D721Med (cell line): ENCODE data around the gene SEMA4F.

ENCODE experiments used
- DNase-seq: peaks from one replicate; pipeline ENCODE4 v3.0.0; 2011; ENCODE audit warnings: low spot score; ENCODE audit not compliant: insufficient read length
- FAIRE-seq: peaks from 2 replicates; lab custom pipeline; 2011; peaks lifted over from hg19 to GRCh38; lab: Jason Lieb, UNC
- CTCF ChIP-seq: IDR thresholded peaks from 2 replicates; pipeline ENCODE4 v1.5.1; 2012; ENCODE audit warnings: mild to moderate bottlenecking, control low read depth; ENCODE audit not compliant: insufficient read depth; ENCODE audit errors: missing control alignments

The SEMA4F gene

GRCh38 chr2:74704216-74704615 is 50.2 kb downstream of the SEMA4F start:
- TF ChIP-seq CTCF, result no peak
- FAIRE-seq (no peak), DNase-seq (no peak)

- DNase-seq, result no peak
- TF ChIP-seq CTCF, result no peak
- FAIRE-seq, result no peak
Observed at GRCh38 chr2:74706741-74707140, 52.7 kb downstream of the SEMA4F start.

- DNase-seq (no peak), FAIRE-seq (no peak)
- TF ChIP-seq CTCF, result no peak
Observed at GRCh38 chr2:74707837-74708236, 53.8 kb downstream of the SEMA4F start.

GRCh38 chr2:74708296-74708695 is 54.2 kb downstream of the SEMA4F start:
- no peak for FAIRE-seq
- no peak for TF ChIP-seq CTCF
- no peak for DNase-seq

- FAIRE-seq (no peak), DNase-seq (no peak)
- TF ChIP-seq CTCF, result no peak
Observed at GRCh38 chr2:74708883-74709282, 54.8 kb downstream of the SEMA4F start.

GRCh38 chr2:74712223-74713053 is 58.4 kb downstream of the SEMA4F start:
- FAIRE-seq (no peak), DNase-seq (no peak)
- TF ChIP-seq CTCF, result no peak

GRCh38 chr2:74714691-74715080 is 60.6 kb downstream of the SEMA4F start:
- TF ChIP-seq CTCF, result no peak
- no peak for DNase-seq
- FAIRE-seq, result no peak
